Panc1 (cell line): Measurements from ENCODE around the gene VSIG1.

Experiments
- SIN3A ChIP-seq: IDR thresholded peaks from 2 replicates; pipeline ENCODE4 v1.6.1; 2012; ENCODE audit warnings: low read depth, mild to moderate bottlenecking, low read length, moderate library complexity, borderline replicate concordance; ENCODE audit not compliant: insufficient read depth
- TF ChIP-seq, protein P1 (sequence below): fragments of 450-650 bp; IDR thresholded peaks from 2 replicates; pipeline ENCODE4 v1.5.1; 2017; ENCODE audit warnings: mild to moderate bottlenecking
- TF ChIP-seq, protein P2 (sequence below), 2 experiments: IDR thresholded peaks; 2 replicates each; pipeline ENCODE4 v1.6.1; 2011 to 2012; ENCODE audit warnings: low read depth in 2 of 2, control low read depth in 1 of 2, low read length in 1 of 2, mild to moderate bottlenecking in 1 of 2, moderate library complexity in 1 of 2; ENCODE audit not compliant: insufficient read depth in 1 of 2

DNA sequence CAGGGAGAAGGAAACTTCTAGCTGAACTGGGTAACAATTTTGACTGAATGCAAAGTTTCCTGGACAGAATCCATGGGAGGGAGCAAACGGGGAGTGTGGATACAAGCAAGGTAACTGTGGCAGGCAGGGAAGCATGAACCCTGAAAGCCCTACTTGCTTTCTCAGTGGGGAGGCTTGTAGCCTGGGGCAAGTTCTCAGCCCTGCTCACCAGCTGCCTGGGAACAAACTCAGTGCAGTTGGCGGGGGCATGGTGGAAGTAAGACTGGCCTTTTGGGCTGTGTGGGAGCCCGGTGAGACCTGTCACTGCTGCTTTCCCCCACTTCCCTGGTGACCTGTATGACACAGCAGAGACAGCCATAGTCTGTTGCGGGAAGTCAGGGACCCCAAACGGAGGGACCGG, 48.7 kb upstream of the VSIG1 start:
- TF ChIP-seq, protein P1, sequence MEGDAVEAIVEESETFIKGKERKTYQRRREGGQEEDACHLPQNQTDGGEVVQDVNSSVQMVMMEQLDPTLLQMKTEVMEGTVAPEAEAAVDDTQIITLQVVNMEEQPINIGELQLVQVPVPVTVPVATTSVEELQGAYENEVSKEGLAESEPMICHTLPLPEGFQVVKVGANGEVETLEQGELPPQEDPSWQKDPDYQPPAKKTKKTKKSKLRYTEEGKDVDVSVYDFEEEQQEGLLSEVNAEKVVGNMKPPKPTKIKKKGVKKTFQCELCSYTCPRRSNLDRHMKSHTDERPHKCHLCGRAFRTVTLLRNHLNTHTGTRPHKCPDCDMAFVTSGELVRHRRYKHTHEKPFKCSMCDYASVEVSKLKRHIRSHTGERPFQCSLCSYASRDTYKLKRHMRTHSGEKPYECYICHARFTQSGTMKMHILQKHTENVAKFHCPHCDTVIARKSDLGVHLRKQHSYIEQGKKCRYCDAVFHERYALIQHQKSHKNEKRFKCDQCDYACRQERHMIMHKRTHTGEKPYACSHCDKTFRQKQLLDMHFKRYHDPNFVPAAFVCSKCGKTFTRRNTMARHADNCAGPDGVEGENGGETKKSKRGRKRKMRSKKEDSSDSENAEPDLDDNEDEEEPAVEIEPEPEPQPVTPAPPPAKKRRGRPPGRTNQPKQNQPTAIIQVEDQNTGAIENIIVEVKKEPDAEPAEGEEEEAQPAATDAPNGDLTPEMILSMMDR = no peak
- TF ChIP-seq, protein P2, sequence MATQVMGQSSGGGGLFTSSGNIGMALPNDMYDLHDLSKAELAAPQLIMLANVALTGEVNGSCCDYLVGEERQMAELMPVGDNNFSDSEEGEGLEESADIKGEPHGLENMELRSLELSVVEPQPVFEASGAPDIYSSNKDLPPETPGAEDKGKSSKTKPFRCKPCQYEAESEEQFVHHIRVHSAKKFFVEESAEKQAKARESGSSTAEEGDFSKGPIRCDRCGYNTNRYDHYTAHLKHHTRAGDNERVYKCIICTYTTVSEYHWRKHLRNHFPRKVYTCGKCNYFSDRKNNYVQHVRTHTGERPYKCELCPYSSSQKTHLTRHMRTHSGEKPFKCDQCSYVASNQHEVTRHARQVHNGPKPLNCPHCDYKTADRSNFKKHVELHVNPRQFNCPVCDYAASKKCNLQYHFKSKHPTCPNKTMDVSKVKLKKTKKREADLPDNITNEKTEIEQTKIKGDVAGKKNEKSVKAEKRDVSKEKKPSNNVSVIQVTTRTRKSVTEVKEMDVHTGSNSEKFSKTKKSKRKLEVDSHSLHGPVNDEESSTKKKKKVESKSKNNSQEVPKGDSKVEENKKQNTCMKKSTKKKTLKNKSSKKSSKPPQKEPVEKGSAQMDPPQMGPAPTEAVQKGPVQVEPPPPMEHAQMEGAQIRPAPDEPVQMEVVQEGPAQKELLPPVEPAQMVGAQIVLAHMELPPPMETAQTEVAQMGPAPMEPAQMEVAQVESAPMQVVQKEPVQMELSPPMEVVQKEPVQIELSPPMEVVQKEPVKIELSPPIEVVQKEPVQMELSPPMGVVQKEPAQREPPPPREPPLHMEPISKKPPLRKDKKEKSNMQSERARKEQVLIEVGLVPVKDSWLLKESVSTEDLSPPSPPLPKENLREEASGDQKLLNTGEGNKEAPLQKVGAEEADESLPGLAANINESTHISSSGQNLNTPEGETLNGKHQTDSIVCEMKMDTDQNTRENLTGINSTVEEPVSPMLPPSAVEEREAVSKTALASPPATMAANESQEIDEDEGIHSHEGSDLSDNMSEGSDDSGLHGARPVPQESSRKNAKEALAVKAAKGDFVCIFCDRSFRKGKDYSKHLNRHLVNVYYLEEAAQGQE (IDR thresholded peaks at IDR 0.05; ENCODE audit: insufficient read depth in 1 of 2, low read depth in 2 of 2, low read length in 1 of 2) = no peak
- no peak for TF ChIP-seq SIN3A
